Neutrophil (primary cell): Measurements from ENCODE around the gene RPTOR.

Experiments
- H3K27ac ChIP-seq: fragments of 200-600 bp; sonication (generic); 2 replicates; pipeline ENCODE4 v1.5.1; 2016; ENCODE audit warnings: mild to moderate bottlenecking, moderate library complexity
- H3K27me3 ChIP-seq: fragments of 200-600 bp; sonication (generic); 2 replicates; pipeline ENCODE4 v1.6.0; 2016; ENCODE audit warnings: mild to moderate bottlenecking
- H3K36me3 ChIP-seq: fragments of 200-600 bp; sonication (generic); 2 replicates; pipeline ENCODE4 v1.5.1; 2017
- H3K4me1 ChIP-seq, 2 experiments: fragments of 200-600 bp in 1 of 2; sonication (generic) in 1 of 2; 1 replicate in 1 of 2; 2 replicates in 1 of 2; pipeline versions ENCODE4 v1.5.1 to v1.6.1; 2013 to 2016; ENCODE audit warnings: low read depth in 1 of 2, low read length in 1 of 2, mild to moderate bottlenecking in 1 of 2, moderate library complexity in 1 of 2; ENCODE audit not compliant: control insufficient read depth in 1 of 2, insufficient read depth in 1 of 2
- H3K4me3 ChIP-seq, 2 experiments: fragments of 200-600 bp in 1 of 2; sonication (generic) in 1 of 2; 1 replicate in 1 of 2; 2 replicates in 1 of 2; pipeline ENCODE4 v1.5.1; 2013 to 2016; ENCODE audit warnings: low read depth in 1 of 2, low read length in 1 of 2, mild to moderate bottlenecking in 1 of 2, moderate library complexity in 1 of 2
- H3K9me3 ChIP-seq: fragments of 200-600 bp; sonication (generic); 2 replicates; pipeline ENCODE4 v1.5.1; 2016
- CTCF ChIP-seq: fragments of 200-600 bp; sonication (generic); IDR thresholded peaks from 2 replicates; pipeline ENCODE4 v1.5.1; 2016; ENCODE audit warnings: antibody characterized with exemption

The RPTOR gene, protein sequence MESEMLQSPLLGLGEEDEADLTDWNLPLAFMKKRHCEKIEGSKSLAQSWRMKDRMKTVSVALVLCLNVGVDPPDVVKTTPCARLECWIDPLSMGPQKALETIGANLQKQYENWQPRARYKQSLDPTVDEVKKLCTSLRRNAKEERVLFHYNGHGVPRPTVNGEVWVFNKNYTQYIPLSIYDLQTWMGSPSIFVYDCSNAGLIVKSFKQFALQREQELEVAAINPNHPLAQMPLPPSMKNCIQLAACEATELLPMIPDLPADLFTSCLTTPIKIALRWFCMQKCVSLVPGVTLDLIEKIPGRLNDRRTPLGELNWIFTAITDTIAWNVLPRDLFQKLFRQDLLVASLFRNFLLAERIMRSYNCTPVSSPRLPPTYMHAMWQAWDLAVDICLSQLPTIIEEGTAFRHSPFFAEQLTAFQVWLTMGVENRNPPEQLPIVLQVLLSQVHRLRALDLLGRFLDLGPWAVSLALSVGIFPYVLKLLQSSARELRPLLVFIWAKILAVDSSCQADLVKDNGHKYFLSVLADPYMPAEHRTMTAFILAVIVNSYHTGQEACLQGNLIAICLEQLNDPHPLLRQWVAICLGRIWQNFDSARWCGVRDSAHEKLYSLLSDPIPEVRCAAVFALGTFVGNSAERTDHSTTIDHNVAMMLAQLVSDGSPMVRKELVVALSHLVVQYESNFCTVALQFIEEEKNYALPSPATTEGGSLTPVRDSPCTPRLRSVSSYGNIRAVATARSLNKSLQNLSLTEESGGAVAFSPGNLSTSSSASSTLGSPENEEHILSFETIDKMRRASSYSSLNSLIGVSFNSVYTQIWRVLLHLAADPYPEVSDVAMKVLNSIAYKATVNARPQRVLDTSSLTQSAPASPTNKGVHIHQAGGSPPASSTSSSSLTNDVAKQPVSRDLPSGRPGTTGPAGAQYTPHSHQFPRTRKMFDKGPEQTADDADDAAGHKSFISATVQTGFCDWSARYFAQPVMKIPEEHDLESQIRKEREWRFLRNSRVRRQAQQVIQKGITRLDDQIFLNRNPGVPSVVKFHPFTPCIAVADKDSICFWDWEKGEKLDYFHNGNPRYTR (N-terminal part only)

GRCh38 chr17:80544655-80545498 lies at the start of gene RPTOR:
RPTOR (plus strand) TSS chr17:80544838; CDS start chr17:80545630, 792 bp downstream.
- peaks cover 14% of the 10 kb centered on the region in 2 experiments for H3K4me1 ChIP-seq
- H3K27ac ChIP-seq = peak within 1 kb of the TSS; percentile 54
- peaks cover 22% of the 10 kb centered on the region for H3K27me3 ChIP-seq
- no peak for TF ChIP-seq CTCF
- no peaks in the 10 kb centered on the region for H3K36me3 ChIP-seq
- H3K9me3 ChIP-seq = no peaks in the 10 kb centered on the region
- peak within 1 kb of the TSS; percentile 80 to 86 for H3K4me3 ChIP-seq

- TF ChIP-seq CTCF = no peak
- no peaks in the 10 kb centered on the region for H3K9me3 ChIP-seq
- H3K27ac ChIP-seq = no peak overlapping the region
- H3K4me3 ChIP-seq = no peak overlapping the region
- no peaks in the 10 kb centered on the region for H3K4me1 ChIP-seq
- peaks cover 96% of the 10 kb centered on the region for H3K27me3 ChIP-seq
- H3K36me3 ChIP-seq = no peaks in the 10 kb centered on the region
These were observed 46.9 kb upstream of the RPTOR start for GRCh38 chr17:80497726-80498241.

DNA sequence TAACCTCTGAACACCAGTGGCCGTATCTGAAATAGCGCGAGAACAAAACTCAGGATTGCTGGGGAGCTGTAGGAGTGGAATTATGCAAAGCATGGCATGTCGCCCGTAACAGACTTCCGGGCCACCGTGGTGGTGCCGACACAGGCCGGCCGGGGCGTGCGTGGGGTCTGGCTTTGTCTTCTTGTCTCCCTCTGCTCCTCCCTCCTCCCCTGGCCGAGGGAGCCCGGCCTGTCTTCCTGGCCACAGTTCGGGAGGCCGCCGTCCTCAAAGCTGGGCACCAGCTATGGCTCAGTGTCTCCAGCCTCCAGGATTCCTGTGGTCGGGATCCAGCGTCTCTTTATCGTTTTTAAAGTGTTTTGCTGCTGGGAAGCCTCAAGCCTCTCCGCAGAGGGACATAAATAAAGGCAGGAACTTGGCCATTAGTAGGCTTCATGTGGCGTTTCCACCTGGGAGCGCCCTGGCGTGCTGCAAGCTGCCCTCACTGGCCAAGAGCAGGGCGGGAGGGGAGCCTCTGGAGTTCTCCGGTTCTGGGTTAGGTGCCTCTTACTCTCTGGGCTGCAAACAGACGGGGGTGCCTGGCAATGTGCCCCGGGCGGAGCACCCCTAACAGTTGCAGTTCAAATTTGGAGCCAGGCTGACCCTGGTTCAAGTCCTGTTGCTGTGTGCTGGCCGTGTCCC lies 46.3 kb upstream of the RPTOR start:
- Histone ChIP-seq H3K4me3 (no peak overlapping the region), H3K27me3 (peaks cover 90% of the 10 kb centered on the region), H3K9me3 (no peaks in the 10 kb centered on the region), H3K36me3 (no peaks in the 10 kb centered on the region), H3K4me1 (no peaks in the 10 kb centered on the region), H3K27ac (no peak overlapping the region)
- TF ChIP-seq CTCF = no peak

- Histone ChIP-seq H3K27ac (no peak overlapping the region), H3K4me3 (no peak overlapping the region), H3K36me3 (no peaks in the 10 kb centered on the region), H3K27me3 (peaks cover 88% of the 10 kb centered on the region), H3K4me1 (no peaks in the 10 kb centered on the region), H3K9me3 (no peaks in the 10 kb centered on the region)
- no peak for TF ChIP-seq CTCF
These were observed 45.7 kb upstream of the RPTOR start for GRCh38 chr17:80498920-80499410.
